Neural progenitor cell (in vitro differentiated cells): Measurements from ENCODE around the gene CHD9NB. TPM values are rescaled to one million over a fixed set of nuclear protein-coding genes. Genes with fewer than 3 reads are reported as not detected.
"Not testable (repeated sequence)": the region's sequence is repeated elsewhere in the genome, so short reads cannot be mapped to it uniquely, and the experiment has no call there.

Experiments
- DNase-seq: peaks from one replicate; pipeline ENCODE4 v3.0.0-alpha.2; 2016; ENCODE audit warnings: low spot score
- H2AFZ ChIP-seq: fragments of 200-600 bp; sonication (generic); replicated peaks from 2 replicates; pipeline ENCODE4 v1.6.1; 2016; ENCODE audit warnings: antibody characterized with exemption
- H3F3A ChIP-seq: fragments of 200-600 bp; sonication (generic); 2 replicates; pipeline ENCODE4 v1.6.1; 2016; ENCODE audit warnings: antibody characterized with exemption, low read depth
- H3K27ac ChIP-seq: fragments of 200-600 bp; sonication (generic); 2 replicates; pipeline ENCODE4 v1.5.1; 2016; ENCODE audit warnings: mild to moderate bottlenecking
- H3K27me3 ChIP-seq: fragments of 200-600 bp; sonication (generic); 2 replicates; pipeline ENCODE4 v1.6.1; 2016; ENCODE audit warnings: mild to moderate bottlenecking, moderate library complexity
- H3K36me3 ChIP-seq: fragments of 200-600 bp; sonication (generic); 2 replicates; pipeline ENCODE4 v1.5.1; 2016
- H3K4me1 ChIP-seq: fragments of 200-600 bp; sonication (generic); 2 replicates; pipeline ENCODE4 v1.6.1; 2016; ENCODE audit warnings: mixed run types
- H3K4me2 ChIP-seq: fragments of 200-600 bp; sonication (generic); 2 replicates; pipeline ENCODE4 v1.6.1; 2016
- H3K4me3 ChIP-seq: fragments of 200-600 bp; sonication (generic); 2 replicates; pipeline ENCODE4 v1.5.1; 2016
- H3K79me2 ChIP-seq: fragments of 200-600 bp; sonication (generic); 2 replicates; pipeline ENCODE4 v1.6.1; 2016; ENCODE audit warnings: low read depth
- H3K9ac ChIP-seq: fragments of 200-600 bp; sonication (generic); 2 replicates; pipeline ENCODE4 v1.6.1; 2016
- H3K9me3 ChIP-seq: fragments of 200-600 bp; sonication (generic); 2 replicates; pipeline ENCODE4 v1.5.1; 2016; ENCODE audit warnings: low read depth
- H4K20me1 ChIP-seq: fragments of 200-600 bp; sonication (generic); 2 replicates; pipeline ENCODE4 v1.6.1; 2016; ENCODE audit warnings: low read depth
- H3K27ac Mint-ChIP-seq: 3 replicates; pipeline ENCODE4 v1.8.0; 2021; ENCODE audit warnings: mixed read lengths
- H3K27me3 Mint-ChIP-seq: 2 replicates; pipeline ENCODE4 v1.8.0; 2022; ENCODE audit warnings: low read depth, mild to moderate bottlenecking, inconsistent platforms, moderate library complexity, mixed read lengths; ENCODE audit not compliant: insufficient read depth
- H3K36me3 Mint-ChIP-seq: 3 replicates; pipeline ENCODE4 v1.8.0; 2021; ENCODE audit warnings: mixed read lengths
- H3K4me1 Mint-ChIP-seq: 3 replicates; pipeline ENCODE4 v1.8.0; 2021; ENCODE audit warnings: mixed read lengths
- H3K4me3 Mint-ChIP-seq: 3 replicates; pipeline ENCODE4 v1.8.0; 2021; ENCODE audit warnings: mild to moderate bottlenecking, moderate library complexity, mixed read lengths
- H3K9me3 Mint-ChIP-seq: 3 replicates; pipeline ENCODE4 v1.8.0; 2020; ENCODE audit warnings: mixed read lengths
- CTCF ChIP-seq: fragments of 200-600 bp; sonication (generic); IDR thresholded peaks from 2 replicates; pipeline ENCODE4 v1.5.1; 2017; ENCODE audit warnings: antibody characterized with exemption, mild to moderate bottlenecking
- EZH2 ChIP-seq: fragments of 200-600 bp; sonication (generic); IDR thresholded peaks from 2 replicates; pipeline ENCODE4 v1.6.1; 2017; ENCODE audit warnings: antibody characterized with exemption, mild to moderate bottlenecking, moderate library complexity
- EZH2phosphoT487 ChIP-seq: fragments of 200-600 bp; sonication (generic); IDR thresholded peaks from 2 replicates; pipeline ENCODE4 v1.6.1; 2017; ENCODE audit warnings: antibody characterized with exemption
- total RNA-seq: library from RNA; depleted of rRNA; stranded (reverse); fragments of >200 nt; gene quantifications from 2 replicates; pipeline ENCODE4 v1.2.3, GENCODE V29; 2015; ENCODE audit warnings: low replicate concordance

CHD9NB gene
- total RNA-seq, 1 donor from 2014 or later: 4.1 TPM

GRCh38 chr16:53078247-53078646, 25.6 kb upstream of the CHD9NB start:
- no peak overlapping the region for H3K4me2 ChIP-seq
- H3K9me3 ChIP-seq: no peaks in the 10 kb centered on the region
- H2AFZ ChIP-seq: no peak overlapping the region
- H3K36me3 Mint-ChIP-seq: peaks cover 23% of the 10 kb centered on the region
- no peaks in the 10 kb centered on the region for H3F3A ChIP-seq
- H3K9ac ChIP-seq: no peak overlapping the region
- peaks cover 37% of the 10 kb centered on the region for H3K4me1 Mint-ChIP-seq
- H3K27me3 ChIP-seq: no peaks in the 10 kb centered on the region
- H3K27me3 Mint-ChIP-seq: peaks cover 4% of the 10 kb centered on the region
- H3K79me2 ChIP-seq: peaks cover 5% of the 10 kb centered on the region
- H4K20me1 ChIP-seq: no peaks in the 10 kb centered on the region
- H3K4me1 ChIP-seq: peaks cover 14% of the 10 kb centered on the region
- H3K27ac Mint-ChIP-seq: no peak overlapping the region
- H3K4me3 Mint-ChIP-seq: no peak overlapping the region
- TF ChIP-seq CTCF (no peak), EZH2 (no peak), EZH2phosphoT487 (no peak)
- no peak for DNase-seq
- no peak overlapping the region for H3K4me3 ChIP-seq
- H3K27ac ChIP-seq: no peak overlapping the region
- H3K36me3 ChIP-seq: no peaks in the 10 kb centered on the region
- peaks cover 30% of the 10 kb centered on the region for H3K9me3 Mint-ChIP-seq

GRCh38 chr16:53075461-53075860, 22.8 kb upstream of the CHD9NB start:
- H3K27ac ChIP-seq, H3K79me2 ChIP-seq, H3K4me2 ChIP-seq, H3K4me3 ChIP-seq, H3K27me3 Mint-ChIP-seq, H2AFZ ChIP-seq, H3K27me3 ChIP-seq, H4K20me1 ChIP-seq, H3K9me3 ChIP-seq, H3K4me3 Mint-ChIP-seq, DNase-seq, H3K27ac Mint-ChIP-seq, H3K36me3 ChIP-seq, H3K9ac ChIP-seq: not testable (repeated sequence)
- peaks cover 26% of the 10 kb centered on the region for H3K36me3 Mint-ChIP-seq
- H3F3A ChIP-seq: peaks cover 12% of the 10 kb centered on the region
- H3K4me1 Mint-ChIP-seq: peaks cover 38% of the 10 kb centered on the region
- H3K4me1 ChIP-seq: peaks cover 19% of the 10 kb centered on the region
- H3K9me3 Mint-ChIP-seq: peaks cover 30% of the 10 kb centered on the region

- H3K36me3 ChIP-seq, H3K4me3 ChIP-seq, H3K9me3 ChIP-seq, H3K4me3 Mint-ChIP-seq, H3K27ac Mint-ChIP-seq, H3K27me3 ChIP-seq, DNase-seq, H2AFZ ChIP-seq, H3K27me3 Mint-ChIP-seq, H3K4me2 ChIP-seq, H3K27ac ChIP-seq, H3K9ac ChIP-seq, H4K20me1 ChIP-seq, H3K79me2 ChIP-seq: not testable (repeated sequence)
- Histone ChIP-seq H3F3A (peaks cover 12% of the 10 kb centered on the region), H3K4me1 (peaks cover 11% of the 10 kb centered on the region)
- Mint-ChIP-seq H3K4me1 (peaks cover 27% of the 10 kb centered on the region), H3K9me3 (peaks cover 30% of the 10 kb centered on the region), H3K36me3 (peaks cover 27% of the 10 kb centered on the region)
These were observed 21.6 kb upstream of the CHD9NB start for GRCh38 chr16:53074296-53074695.

- H3K9me3 ChIP-seq: no peaks in the 10 kb centered on the region
- H3K79me2 ChIP-seq: peaks cover 9% of the 10 kb centered on the region
- TF ChIP-seq CTCF (no peak), EZH2 (no peak), EZH2phosphoT487 (no peak)
- DNase-seq: no peak
- H3F3A ChIP-seq: peaks cover 12% of the 10 kb centered on the region
- peaks cover 11% of the 10 kb centered on the region for H3K4me1 ChIP-seq
- no peaks in the 10 kb centered on the region for H3K27me3 ChIP-seq
- H3K27ac ChIP-seq: no peak overlapping the region
- H3K36me3 ChIP-seq: no peaks in the 10 kb centered on the region
- no peaks in the 10 kb centered on the region for H4K20me1 ChIP-seq
- no peak overlapping the region for H2AFZ ChIP-seq
- Mint-ChIP-seq H3K36me3 (peaks cover 34% of the 10 kb centered on the region), H3K27me3 (no peaks in the 10 kb centered on the region), H3K4me3 (no peak overlapping the region), H3K27ac (no peak overlapping the region), H3K9me3 (peaks cover 24% of the 10 kb centered on the region), H3K4me1 (peaks cover 19% of the 10 kb centered on the region)
- H3K9ac ChIP-seq: no peak overlapping the region
- no peak overlapping the region for H3K4me2 ChIP-seq
- no peak overlapping the region for H3K4me3 ChIP-seq
These were observed 20.3 kb upstream of the CHD9NB start for GRCh38 chr16:53073022-53073421.
